SU-DHL-6 (cell line): Measurements from ENCODE around the gene RARB.

Source experiments
- CTCF ChIP-seq: fragments of 200-600 bp; sonication (generic); IDR thresholded peaks from one replicate; pipeline ENCODE4 v1.5.1; 2017; ENCODE audit warnings: antibody characterized with exemption, mild to moderate bottlenecking, low read length, moderate library complexity; ENCODE audit not compliant: insufficient read depth, poor library complexity, severe bottlenecking
- EZH2phosphoT487 ChIP-seq: fragments of 200-600 bp; sonication (generic), shearing (Covaris generic); conservative IDR thresholded peaks from 2 replicates; pipeline ENCODE4 v1.6.1; 2018; ENCODE audit warnings: mild to moderate bottlenecking, antibody characterized with exemption, low read length, moderate library complexity, mixed read lengths

GRCh38 chr3:25532431-25533162, 104.5 kb downstream of the RARB start:
- peak; percentile 79 for TF ChIP-seq CTCF
- TF ChIP-seq EZH2phosphoT487 = no peak
